ENCODE results near the gene GIT2.

The GIT2 gene

DNA sequence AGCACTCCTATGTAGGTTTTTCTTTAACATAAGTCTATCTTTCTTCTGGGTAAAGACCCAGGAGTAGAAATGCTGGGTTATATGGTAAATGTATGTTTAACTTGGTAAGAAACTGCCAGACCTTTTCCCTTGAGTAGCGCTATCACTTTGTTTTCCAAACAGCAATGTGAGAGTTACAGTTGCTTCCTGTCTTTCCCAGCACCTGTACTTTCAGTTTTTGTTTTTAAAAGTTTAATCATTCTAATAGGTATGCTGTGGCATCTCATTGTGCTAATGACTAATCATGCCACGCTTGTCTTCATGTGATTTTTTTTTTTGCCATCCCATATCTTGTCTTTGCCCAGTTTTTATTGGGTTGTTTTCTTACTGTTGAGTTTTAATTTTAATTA is 28.1 kb downstream of the GIT2 start:
- no peak for DNase-seq

DNA sequence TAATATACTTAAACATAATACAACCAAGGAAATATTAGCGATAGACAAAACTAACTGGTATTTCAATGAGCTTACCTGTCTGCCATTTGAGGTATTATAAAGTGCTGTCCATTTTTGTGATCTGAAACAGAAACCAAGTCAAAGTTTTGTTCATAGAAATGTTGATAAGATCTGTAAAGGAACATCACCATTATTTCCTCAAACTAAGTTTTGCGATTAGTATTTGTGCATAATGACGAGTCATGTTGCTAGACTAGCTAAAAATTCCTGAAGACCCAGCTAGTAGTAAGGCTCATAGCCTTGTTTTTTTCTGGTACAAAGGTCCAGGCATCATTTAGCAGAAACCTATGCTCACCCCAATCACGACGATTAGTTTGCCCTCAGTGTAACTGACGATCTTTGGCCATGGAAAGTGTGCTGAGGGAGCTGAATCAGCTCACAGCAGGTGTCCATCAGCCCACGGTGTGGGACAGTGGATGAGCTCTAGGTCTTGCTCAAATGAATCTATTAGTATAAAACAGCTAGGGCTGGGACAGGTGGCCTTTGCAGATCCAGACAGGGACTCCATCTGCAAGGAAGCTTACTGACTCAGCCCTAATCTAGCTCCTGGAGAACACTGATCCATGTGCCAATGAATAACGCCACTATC is 28.7 kb downstream of the GIT2 start:
- no peak for DNase-seq

DNA sequence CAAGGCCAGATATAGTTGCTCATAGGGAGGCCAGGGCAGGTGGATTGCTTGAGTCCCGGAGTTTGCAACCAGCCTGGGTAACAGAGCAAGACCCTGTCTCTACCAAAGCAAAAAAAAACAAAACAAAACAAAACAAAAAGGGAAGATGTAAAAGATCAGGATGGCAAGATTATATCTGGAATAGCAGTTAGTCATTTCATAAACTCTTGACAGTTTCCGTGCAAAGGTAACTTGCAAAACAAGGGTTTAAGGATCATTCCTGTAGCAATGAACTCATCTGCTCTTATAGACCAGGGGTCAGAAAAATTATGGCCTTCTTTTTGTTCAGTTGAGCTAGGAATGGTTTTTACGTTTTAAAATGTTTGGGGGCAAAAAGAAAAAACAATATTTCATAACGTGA is 29.6 kb downstream of the GIT2 start:
- no peak for DNase-seq

- no peak for DNase-seq
Observed at GRCh38 chr12:109963743-109964429, 32.3 kb downstream of the GIT2 start.

DNA sequence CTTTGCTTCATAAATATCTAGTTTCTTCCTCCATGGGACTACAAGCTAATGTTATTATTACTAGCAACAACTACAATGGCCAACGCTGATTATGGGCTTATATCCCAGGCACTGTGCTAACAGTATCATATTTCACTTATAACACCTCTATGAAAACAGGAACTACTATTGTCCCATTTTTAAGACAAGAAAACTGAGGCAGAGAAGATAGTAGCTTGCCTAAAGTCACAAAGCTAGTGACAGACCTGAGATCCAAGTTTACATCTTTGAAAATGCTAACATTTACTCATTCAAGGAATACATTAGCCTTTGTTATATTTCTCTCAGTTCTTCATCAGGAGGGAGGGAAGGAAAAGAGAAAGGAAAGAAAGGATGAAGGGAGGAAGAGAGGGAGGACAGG is 32.8 kb downstream of the GIT2 start:
- DNase-seq: no peak

DNA sequence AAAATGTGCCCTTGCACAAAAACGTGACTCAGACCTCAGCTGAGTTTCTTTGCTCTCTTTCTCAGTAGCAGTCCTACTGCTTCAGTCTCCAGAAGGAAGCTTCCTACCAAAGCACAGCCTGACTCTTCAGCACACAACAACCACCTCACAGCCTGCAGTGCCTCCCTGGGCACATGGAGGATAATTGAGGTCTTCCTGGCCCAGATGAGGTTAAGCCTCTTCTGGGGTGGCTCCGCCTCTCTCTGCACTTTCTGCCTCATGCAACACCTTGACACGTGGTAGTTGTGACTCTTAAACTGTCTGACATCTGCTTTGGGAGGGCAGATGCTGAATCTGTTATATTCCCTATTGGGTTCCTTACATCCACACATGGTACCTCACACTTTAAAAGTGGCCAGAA is 33.8 kb downstream of the GIT2 start:
- no peak for DNase-seq

DNA sequence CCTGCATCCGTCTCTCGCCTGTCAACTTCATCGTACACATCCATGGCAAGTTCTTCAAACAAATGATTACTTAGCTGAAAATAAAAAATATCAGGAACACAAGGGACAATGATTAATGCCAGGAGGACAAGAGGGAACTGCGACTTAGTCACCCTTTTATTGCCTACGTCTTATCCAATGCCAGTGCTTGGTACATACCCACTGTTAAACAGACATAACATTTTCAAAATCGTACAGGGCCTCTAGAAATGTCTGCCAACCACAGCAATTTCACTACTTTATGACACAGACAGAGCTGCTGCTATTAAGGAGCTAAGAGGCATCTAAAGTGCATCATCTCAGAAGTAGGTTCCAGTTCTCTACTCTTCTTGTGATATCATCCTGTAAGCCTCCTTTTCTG is 34.6 kb downstream of the GIT2 start:
- no peak for DNase-seq

DNA sequence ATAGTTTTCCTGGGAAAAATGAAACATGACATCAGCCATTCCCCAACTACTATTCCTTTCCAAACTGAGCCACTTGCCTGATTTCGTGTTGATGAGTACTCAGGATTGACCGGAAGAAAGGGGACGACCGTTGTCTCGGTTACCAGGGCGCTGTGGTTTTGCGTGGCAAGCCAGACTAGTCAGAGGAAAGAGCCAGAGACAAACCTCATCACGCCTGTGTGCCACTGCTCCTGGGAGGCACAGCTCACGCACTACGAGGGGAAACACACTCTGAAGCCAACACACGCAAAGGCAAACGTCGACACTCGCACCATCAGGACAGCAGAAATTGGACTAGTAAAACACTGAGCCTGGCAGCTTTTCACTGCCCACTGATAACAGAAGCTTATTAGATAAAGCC is 35.0 kb downstream of the GIT2 start:
- DNase-seq: no peak

DNA sequence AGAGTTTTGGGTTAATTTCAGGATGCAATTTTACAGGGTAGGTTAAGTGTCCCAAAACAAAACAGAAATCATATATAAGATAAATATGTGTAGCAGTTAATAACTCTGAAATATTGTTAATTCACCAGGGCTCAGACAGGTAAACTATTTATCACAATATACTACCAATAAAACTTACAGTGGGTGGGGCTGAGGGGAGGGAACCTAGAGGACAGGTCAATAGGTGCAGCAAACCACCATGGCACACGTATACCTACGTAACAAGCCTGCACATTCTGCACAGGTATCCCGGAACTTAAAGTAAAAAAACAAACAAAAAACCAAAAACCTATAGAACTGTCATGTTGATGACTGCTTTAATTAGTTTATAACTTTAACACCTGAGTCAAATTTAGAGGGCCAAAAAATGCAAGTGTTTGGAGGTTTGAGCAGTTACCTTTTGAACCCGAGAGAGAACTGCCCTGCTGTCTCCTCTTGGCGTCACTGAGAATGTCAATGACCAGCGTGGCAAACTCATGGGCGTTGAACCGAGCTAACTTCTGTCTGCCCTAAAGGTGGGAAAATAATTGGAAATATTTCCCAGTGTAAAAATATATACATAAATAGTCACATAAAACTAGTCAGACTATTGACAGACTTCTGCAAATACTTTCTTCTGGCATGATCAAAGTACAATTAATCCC is 36.6 kb downstream of the GIT2 start:
- DNase-seq: no peak

- DNase-seq: no peak
Observed at GRCh38 chr12:109958374-109958773, 37.8 kb downstream of the GIT2 start.

GRCh38 chr12:109953656-109954055 is 42.5 kb downstream of the GIT2 start:
- DNase-seq: no peak

- no peak for DNase-seq
Observed at GRCh38 chr12:109952873-109953272, 43.3 kb downstream of the GIT2 start.

DNA sequence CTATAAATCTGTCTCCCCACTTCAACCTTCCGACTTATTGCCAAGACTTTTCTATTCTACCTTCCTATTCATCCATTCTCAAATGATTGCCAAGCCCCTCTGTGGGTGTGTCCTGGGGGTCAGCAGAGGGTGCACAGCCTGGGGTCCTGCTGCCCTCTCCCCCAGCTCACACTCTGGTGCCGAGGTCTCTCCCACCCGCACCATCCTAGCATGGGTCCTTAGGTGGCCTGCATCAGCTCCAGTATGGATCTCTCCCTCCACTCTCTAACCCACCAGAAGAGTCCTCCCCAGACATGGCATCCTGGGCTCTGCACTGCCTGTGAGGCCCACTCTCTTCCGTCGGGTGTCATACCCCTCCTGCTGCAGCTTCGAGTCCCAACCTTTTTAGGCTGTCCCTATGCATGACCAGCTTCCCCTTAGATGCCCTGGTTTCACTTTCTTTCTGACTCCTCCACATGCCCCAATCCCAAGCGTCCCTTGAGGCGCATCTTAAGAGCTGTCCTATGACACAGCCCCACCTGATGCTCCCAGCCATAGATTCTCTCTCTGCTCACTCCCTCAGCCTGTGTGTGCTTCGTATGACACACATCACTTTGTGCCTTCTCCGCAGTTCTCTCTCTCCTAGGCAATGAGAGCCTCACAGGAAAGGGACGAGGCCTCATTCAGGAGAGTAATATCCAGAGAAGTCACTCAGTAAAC is 43.9 kb downstream of the GIT2 start:
- DNase-seq: no peak

DNA sequence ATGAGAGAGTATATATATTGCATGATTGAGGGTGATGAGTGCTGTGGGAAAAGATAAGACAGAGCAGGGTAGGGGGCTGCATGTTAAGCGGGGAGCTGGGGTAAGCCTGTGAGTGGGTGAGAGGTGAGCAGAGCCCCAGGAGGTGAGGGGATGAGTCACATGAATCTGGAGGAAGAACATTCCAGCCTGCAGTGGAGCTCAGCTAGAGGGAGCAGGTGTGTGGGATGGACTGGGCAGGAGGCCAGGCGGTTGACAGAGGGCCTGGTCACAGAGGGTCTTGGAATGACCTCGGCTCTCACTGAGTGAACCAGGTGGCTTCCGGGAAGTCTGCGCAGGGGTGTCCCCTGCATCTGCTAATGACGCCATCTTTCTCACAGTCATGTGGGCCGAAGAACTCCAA is 44.4 kb downstream of the GIT2 start:
- DNase-seq: no peak

DNA sequence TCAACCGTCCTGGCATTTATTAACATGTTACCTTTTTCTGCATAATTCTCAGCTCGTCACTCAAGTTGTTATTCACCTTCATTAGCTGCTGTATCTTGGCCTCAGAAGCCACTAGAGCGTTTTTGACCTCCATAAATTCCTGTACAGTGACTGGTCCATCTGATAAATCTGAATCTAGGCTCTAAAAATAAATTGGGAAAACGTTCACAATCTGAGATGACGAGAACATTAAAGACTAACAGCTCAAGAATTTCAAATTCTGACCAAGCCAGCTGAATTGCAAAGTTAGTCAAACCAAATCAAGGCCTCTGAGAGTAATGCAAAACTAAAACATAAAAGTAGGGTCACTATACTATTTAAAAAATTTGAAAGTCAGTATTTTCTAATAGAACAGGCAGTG is 45.0 kb downstream of the GIT2 start:
- no peak for DNase-seq

DNA sequence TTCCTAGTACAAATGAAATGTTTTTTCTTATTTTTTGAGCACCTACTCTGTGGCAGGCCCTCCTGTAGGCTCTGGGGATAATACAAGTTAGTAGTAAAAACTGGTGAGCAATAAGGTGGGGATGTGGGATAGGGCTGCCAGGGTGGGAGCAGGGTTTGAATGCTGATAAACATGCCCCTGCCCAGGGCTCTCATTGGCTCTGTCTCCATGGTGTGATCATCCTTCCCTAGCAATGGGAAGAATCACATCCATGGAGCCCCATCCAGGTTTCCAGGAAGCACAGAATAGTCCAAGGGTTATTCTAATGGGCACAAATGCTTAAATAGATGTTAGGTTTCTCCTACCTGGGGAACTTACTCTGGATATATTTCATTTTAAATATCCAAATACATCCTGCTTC is 45.5 kb downstream of the GIT2 start:
- DNase-seq: no peak

GRCh38 chr12:109949089-109949488 is 47.1 kb downstream of the GIT2 start:
- DNase-seq: no peak

- no peak for DNase-seq
Observed at GRCh38 chr12:109948368-109948767, 47.8 kb downstream of the GIT2 start.

DNA sequence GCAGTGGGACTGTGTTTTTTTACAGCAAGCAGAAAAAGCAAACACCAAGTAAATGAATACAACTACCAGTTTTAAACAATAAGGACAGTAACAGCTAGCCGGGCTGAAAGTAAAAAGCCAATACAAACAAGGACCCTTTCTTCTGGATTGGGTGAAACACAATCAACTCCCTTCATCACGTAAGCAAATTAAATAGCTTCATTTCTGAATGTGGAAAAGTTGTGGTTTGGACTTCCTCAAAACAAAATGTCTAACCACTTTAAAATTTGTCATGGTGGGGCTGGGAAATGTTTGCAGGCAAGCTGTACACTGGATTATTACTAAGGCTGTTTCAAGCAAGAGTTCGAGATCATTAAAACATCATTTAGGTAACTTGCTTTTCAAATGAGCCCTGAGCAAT is 48.6 kb downstream of the GIT2 start:
- DNase-seq: no peak

DNA sequence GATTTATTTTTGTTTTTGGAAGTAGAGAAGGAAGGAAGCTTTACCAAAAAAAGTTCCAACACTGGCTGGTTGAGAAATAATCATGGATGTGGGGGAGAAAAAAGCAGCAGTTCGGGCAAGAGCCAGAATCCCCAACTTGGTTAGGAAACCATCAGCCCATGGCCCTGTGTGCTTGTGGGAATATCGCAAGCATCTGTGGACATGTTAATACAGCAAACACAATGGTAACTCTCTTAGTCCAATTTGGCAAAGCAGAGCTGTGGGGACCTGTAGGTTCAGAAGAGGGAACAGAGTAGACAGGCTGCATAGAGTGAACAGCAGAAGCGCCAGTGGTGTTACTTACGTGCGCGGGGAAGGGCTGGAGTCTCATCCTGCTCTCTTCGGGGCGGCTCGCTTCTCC is 49.3 kb downstream of the GIT2 start:
- DNase-seq: no peak

- DNase-seq: no peak
Observed at GRCh38 chr12:109946505-109946904, 49.7 kb downstream of the GIT2 start.

GRCh38 chr12:109944561-109945359 is 51.4 kb downstream of the GIT2 start:
- DNase-seq: no peak

DNA sequence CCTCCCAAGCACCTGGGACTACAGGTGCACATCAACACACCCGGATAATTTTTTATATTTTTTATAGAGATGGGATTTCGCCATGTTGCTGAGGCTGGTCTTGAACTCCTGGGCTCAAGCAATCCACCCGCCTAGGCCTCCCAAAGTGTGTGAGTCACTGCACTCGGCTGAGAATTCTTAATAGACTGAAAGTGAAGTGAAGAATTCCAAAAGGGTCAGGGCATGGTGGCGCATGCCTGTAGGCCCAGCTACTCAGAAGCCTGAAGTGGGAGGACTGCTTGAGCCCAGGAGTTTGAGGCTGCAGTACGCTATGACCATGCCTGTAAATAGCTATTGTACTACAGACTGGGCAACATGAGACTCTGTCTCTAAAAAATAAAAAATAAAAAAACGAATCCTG is 52.4 kb downstream of the GIT2 start:
- no peak for DNase-seq
